ENCODE results near the gene CDK5.
"Not testable (repeated sequence)": the region's sequence is repeated elsewhere in the genome, so short reads cannot be mapped to it uniquely, and the experiment has no call there.

DNA sequence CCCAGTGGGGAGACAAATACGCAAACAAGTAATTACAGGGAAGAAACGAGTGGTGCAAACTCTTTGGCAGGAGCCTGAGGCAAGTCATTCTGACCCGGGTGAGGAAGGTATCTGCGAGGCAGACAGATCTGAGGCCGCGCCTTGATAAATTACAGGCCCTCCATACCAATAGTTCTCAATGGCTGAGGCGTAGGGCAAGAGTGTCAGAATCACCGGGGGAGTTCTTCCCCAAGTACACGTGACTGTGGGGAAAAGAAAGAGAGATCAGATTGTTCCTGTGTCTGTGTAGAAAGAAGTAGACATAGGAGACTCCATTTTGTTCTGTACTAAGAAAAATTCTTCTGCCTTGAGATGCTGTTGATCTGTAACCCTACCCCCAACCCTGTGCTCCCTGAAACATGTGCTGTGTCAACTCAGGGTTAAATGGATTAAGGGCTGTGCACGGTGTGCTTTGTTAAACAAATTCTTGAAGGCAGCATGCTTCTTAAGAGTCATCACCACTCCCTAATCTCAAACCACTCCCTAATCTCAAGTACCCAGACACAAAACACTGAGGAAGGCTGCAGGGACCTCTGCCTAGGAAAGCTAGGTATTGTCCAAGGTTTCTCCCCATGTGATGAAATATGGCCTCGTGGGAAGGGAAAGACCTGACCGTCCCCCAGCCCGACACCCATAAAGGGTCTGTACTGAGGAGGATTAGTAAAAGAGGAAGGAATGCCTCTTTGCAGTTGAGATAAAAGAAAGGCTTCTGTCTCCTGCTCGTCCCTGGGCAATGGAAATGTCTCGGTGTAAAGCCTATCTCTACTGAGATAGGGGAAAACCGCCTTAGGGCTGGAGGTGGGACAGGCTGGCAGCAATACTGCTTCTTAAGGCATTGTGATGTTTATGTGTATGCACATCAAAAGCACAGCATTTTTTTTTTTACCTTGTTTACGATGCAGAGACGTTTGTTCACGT, 30.6 kb downstream of the CDK5 start:
- TF ChIP-seq POLR2A (IDR thresholded peaks at IDR 0.05; ENCODE audit: low read length); RFX5 (IDR thresholded peaks at IDR 0.05); EHMT2 (IDR thresholded peaks at IDR 0.05; ENCODE audit: low read depth); KDM5A (IDR thresholded peaks at IDR 0.05); EP300 (IDR thresholded peaks at IDR 0.05); NR3C1 (IDR thresholded peaks at IDR 0.05); MAFK (IDR thresholded peaks at IDR 0.05; ENCODE audit: partially characterized antibody); NFE2L2 (conservative IDR thresholded peaks at IDR 0.05; ENCODE audit: low read length); KDM1A (IDR thresholded peaks at IDR 0.05; ENCODE audit: low read depth): not testable (repeated sequence)
- TF ChIP-seq, protein P1, sequence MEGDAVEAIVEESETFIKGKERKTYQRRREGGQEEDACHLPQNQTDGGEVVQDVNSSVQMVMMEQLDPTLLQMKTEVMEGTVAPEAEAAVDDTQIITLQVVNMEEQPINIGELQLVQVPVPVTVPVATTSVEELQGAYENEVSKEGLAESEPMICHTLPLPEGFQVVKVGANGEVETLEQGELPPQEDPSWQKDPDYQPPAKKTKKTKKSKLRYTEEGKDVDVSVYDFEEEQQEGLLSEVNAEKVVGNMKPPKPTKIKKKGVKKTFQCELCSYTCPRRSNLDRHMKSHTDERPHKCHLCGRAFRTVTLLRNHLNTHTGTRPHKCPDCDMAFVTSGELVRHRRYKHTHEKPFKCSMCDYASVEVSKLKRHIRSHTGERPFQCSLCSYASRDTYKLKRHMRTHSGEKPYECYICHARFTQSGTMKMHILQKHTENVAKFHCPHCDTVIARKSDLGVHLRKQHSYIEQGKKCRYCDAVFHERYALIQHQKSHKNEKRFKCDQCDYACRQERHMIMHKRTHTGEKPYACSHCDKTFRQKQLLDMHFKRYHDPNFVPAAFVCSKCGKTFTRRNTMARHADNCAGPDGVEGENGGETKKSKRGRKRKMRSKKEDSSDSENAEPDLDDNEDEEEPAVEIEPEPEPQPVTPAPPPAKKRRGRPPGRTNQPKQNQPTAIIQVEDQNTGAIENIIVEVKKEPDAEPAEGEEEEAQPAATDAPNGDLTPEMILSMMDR (IDR thresholded peaks at IDR 0.05): not testable (repeated sequence)

All from A549 (cell line).